ENCODE data around the gene GPX4. TPM values are rescaled to one million over a fixed set of nuclear protein-coding genes. Genes with fewer than 3 reads are reported as not detected.

GPX4 gene
- total RNA-seq, 4 donors from 2014 or later: 338 to 386 (median 375) TPM

DNA sequence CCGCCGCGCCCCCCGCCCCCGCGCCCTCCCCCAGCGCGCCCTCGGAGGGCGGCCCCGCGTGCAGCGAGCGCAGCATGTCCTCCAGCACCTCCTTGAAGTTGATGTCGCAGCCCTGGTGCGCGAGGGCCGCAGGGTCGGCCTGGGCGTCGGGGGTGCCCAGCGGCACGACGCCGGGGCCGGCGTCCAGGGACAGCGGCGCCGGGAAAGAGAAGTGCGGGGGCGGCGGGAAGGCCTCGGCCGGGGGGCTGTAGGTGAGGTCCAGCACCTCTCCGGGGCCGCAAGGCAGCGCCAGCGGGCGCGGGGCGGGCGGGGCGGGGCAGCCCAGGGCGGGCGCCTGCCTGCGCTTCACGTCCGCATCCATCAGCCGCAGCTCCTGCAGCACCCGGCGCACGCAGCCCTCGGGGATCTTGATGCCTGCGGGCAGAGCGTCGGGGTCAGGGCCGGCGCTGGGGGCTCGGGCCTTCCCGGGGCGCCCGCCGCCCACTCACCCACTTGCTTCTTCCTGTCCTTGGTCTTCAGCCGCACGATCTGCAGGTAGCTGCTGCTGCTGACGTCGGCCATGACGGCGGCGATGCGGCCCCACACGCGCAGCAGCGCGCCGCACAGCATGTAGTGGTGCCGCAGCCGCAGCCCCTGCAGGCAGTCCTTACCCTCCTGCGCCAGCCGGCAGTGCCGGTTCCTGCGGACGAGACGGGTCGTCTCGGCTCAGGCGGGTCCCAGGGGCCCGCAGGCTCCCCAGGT, 4.7 kb downstream of the GPX4 start:
- DNase-seq (ENCODE audit: extremely low spot score): no peak
- H3K27me3 ChIP-seq: no peaks in the 10 kb centered on the region
- TF ChIP-seq POLR2AphosphoS5 (IDR thresholded peaks at IDR 0.05): peak in 1 of 2 donors; percentile 9
- no peak for TF ChIP-seq POLR2A (IDR thresholded peaks at IDR 0.05; ENCODE audit: low read depth)
- peaks cover 35 to 60% (median 44%) of the 10 kb centered on the region in 4 donors for H3K4me1 ChIP-seq
- no peak overlapping the region for H3K4me3 ChIP-seq
- H3K36me3 ChIP-seq: peaks cover 36 to 76% (median 72%) of the 10 kb centered on the region in 4 donors
- no peak overlapping the region for H3K27ac ChIP-seq (replicated peaks in 1 of 4)
- H3K9me3 ChIP-seq: no peaks in the 10 kb centered on the region
- intact Hi-C loops (cut with DNase I): no loop called here
- WGBS: 91% methylated on average over 44 of the region's 89 CpGs

DNA sequence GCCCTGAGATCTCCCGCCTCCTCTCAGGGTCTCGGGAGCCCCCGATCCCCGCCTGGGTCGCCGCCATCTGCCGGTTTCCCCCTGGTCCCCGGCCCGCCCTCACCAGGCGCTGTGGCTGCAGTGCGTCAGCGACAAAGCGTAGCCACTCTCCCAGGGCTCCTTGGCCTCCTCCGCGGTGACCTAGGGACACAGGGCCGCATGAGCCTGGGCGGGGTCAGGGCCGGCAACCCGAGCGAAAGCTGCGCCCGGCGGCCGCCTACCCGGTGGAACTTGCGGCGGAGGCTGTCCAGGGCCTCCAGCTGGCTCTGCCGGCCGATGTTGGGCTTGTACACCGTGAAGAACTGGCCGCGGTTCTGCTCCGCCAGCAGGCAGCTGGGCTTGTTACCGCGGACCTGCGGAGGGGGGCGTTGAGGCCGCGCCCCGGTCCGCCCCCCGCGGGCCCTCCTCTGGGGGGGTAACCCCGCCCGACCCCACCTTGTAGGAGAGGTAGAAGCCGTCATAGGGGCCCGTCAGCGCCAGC, 5.3 kb downstream of the GPX4 start:
- intact Hi-C loops (cut with DNase I): no loop called here

DNA sequence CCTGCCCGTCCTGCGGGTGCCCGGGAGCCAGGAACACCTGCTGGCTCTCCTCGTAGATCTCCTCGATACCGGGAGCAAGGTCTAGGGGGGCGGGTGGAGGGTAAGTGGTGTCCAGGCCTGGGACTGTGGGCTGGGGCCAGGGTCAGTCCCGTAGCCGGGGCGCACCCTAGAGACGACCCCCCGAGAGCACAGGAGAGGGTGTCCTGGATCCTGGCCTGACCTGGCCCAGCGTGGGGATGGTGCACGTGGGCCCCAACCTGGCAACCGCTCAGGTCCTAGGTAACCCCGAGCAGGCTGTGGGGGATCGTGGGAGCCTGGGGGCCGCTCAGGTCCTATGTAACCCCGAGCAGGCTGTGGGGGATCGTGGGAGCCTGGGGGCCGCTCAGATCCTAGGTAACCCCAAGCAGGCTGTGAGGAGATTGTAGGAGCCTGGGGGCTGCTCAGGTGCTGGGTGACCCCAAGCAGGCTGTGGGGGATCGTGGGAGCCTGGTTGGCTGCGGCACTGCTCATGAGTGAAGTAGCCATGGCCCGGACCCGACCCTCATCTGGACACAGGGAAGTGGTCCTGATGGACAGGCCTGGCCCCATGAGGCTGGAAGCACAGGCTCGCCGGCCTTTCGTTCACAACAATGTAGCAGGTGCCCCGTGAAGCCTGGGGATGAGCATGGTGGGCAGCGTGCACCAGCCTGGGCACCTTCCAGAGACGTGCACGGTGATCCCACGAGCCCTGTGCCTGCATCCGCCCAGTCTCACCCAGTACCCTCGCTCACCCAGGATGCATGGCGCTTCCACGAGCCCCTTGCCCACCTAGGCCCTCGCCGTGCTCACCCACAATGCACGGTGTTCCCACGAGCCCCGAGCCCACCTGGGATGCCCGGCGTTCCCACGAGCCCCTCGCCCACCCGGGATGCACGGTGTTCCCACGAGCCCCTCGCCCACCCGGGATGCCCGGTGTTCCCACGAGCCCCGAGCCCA, 6.2 kb downstream of the GPX4 start:
- H3K36me3 ChIP-seq: peaks cover 39 to 90% (median 85%) of the 10 kb centered on the region in 4 donors
- H3K4me1 ChIP-seq: peaks cover 39 to 69% (median 52%) of the 10 kb centered on the region in 4 donors
- TF ChIP-seq POLR2AphosphoS5 (IDR thresholded peaks at IDR 0.05) (peak in 1 of 2 donors; percentile 2), EP300 (IDR thresholded peaks at IDR 0.05) (no peak)
- no peaks in the 10 kb centered on the region for H3K9me3 ChIP-seq
- H3K27me3 ChIP-seq: no peaks in the 10 kb centered on the region
- no peak for DNase-seq (ENCODE audit: extremely low spot score)
- WGBS: 91% methylated on average over 32 of the region's 54 CpGs
- intact Hi-C loops (cut with DNase I): loop anchor here (5.0 kb wide), 1 partner anchor 82 kb away; no protein-coding TSS in a partner anchor
- no peak overlapping the region for H3K4me3 ChIP-seq
- H3K27ac ChIP-seq (replicated peaks in 1 of 4): peak overlapping the region in 1 of 4 donors; percentile 14

More for the DNA sequence above, 5.3 kb downstream of the GPX4 start:
- Histone ChIP-seq H3K4me1 (peaks cover 40 to 65% (median 49%) of the 10 kb centered on the region in 4 donors), H3K4me3 (no peak overlapping the region), H3K27me3 (no peaks in the 10 kb centered on the region), H3K36me3 (peaks cover 36 to 81% (median 76%) of the 10 kb centered on the region in 4 donors), H3K9me3 (no peaks in the 10 kb centered on the region), H3K27ac (replicated peaks in 1 of 4) (no peak overlapping the region)
- no peak for TF ChIP-seq EP300 (IDR thresholded peaks at IDR 0.05)
- peak in 1 of 2 donors; percentile 7 for TF ChIP-seq POLR2AphosphoS5 (IDR thresholded peaks at IDR 0.05)
- WGBS: 91% methylated on average over 32 of the region's 48 CpGs
- no peak for DNase-seq (ENCODE audit: extremely low spot score)

DNA sequence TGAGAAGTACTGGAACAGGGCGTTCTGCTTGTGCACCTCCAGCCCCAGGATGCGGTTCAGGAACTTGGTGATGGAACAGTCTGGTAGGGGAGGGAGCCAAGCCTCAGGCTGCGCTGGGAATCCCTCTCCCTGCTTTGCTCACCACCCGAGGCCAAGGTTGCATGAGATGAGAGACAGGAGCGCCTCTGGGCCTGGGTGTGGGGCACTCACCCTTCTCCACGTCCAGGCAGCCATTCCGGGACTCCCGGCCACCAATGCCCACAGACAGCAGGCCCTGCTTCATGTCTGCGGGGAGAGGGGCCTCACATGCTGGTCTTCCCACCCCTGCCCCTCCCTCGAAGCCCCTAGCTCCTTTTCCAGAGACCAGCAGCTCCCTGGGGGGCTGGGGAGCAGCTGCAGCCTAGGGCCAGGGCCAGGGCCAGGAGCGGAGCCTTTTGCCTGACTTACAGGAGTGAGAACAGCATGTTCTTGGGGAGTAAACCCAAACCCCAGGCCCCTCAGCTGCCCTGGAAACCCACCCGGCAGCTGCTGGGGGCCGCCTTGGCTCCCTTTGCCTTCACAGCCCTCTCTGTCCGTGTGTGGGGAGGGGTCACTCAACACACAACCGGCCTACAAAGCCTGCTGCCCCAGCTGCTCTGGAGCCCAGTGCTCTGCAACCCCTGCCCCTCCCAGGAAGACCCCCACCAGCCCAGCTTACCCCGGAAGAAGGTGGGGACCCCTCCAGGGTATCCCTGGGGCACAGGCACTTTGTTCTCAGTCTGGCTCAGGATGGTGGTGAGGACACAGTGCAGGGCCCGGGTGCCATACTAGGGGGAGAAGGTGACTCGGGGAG, 7.2 kb downstream of the GPX4 start:
- Histone ChIP-seq H3K4me1 (peaks cover 28 to 59% (median 41%) of the 10 kb centered on the region in 4 donors), H3K27me3 (no peaks in the 10 kb centered on the region), H3K9me3 (no peaks in the 10 kb centered on the region), H3K4me3 (no peak overlapping the region), H3K36me3 (peaks cover 41 to 97% (median 91%) of the 10 kb centered on the region in 4 donors), H3K27ac (replicated peaks in 1 of 4) (peak overlapping the region; percentile 76 to 83 (median 77))
- no peak for DNase-seq (ENCODE audit: extremely low spot score)
- TF ChIP-seq POLR2AphosphoS5 (IDR thresholded peaks at IDR 0.05): no peak
- no peak for TF ChIP-seq POLR2A (IDR thresholded peaks at IDR 0.05; ENCODE audit: low read depth)
- no peak for TF ChIP-seq EP300 (IDR thresholded peaks at IDR 0.05)
- TF ChIP-seq, protein P1, sequence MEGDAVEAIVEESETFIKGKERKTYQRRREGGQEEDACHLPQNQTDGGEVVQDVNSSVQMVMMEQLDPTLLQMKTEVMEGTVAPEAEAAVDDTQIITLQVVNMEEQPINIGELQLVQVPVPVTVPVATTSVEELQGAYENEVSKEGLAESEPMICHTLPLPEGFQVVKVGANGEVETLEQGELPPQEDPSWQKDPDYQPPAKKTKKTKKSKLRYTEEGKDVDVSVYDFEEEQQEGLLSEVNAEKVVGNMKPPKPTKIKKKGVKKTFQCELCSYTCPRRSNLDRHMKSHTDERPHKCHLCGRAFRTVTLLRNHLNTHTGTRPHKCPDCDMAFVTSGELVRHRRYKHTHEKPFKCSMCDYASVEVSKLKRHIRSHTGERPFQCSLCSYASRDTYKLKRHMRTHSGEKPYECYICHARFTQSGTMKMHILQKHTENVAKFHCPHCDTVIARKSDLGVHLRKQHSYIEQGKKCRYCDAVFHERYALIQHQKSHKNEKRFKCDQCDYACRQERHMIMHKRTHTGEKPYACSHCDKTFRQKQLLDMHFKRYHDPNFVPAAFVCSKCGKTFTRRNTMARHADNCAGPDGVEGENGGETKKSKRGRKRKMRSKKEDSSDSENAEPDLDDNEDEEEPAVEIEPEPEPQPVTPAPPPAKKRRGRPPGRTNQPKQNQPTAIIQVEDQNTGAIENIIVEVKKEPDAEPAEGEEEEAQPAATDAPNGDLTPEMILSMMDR (IDR thresholded peaks at IDR 0.05): no peak
- WGBS: 83% methylated on average over 12 of the region's 18 CpGs
- intact Hi-C loops (cut with DNase I): loop anchor here (5.0 kb wide), 1 partner anchor 81 kb away; no protein-coding TSS in a partner anchor

DNA sequence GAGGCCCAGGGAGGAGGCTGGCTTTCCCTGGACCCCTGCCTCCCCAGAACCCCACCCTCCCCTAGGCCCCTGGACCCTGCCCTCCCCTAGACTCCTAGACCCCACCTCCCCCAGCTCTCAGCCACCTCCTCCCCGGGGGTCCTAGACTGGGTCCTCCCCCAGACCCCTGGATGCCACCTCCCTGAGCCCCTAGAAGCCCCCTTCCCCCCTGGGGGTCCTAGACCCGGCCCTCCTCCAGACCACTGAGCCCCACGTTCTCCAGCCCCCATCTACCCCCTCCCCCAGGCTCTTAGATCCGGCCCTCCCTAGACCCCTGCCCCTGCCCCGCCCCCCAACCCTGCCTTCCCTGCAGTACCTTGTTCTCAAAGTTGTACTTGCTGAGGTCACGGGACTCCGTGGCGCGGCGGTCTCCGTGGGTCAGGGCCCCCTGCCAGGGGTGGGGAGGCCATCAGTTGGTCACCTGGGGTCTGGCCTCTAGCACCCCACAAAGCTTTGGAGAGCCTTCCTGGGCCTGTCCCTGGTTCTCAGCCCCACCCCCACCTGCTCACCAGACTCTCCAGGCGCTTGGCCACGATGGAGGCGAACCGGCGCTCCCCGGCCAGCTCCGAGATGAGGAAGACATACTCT, 8.0 kb downstream of the GPX4 start:
- 70% methylated on average over 9 of the region's 18 CpGs for WGBS
- Histone ChIP-seq H3K4me3 (no peak overlapping the region), H3K4me1 (peaks cover 23 to 52% (median 36%) of the 10 kb centered on the region in 4 donors), H3K36me3 (peaks cover 44 to 97% (median 91%) of the 10 kb centered on the region in 4 donors), H3K27me3 (no peaks in the 10 kb centered on the region), H3K27ac (replicated peaks in 1 of 4) (peak overlapping the region; percentile 76 to 83 (median 77)), H3K9me3 (no peaks in the 10 kb centered on the region)
- DNase-seq (ENCODE audit: extremely low spot score): no peak
- intact Hi-C loops (cut with DNase I): loop anchor here (5.0 kb wide), 1 partner anchor 81 kb away; no protein-coding TSS in a partner anchor
- no peak for TF ChIP-seq POLR2AphosphoS5 (IDR thresholded peaks at IDR 0.05)
- no peak for TF ChIP-seq EP300 (IDR thresholded peaks at IDR 0.05)
- no peak for TF ChIP-seq POLR2A (IDR thresholded peaks at IDR 0.05; ENCODE audit: low read depth)
- TF ChIP-seq, protein P1 (IDR thresholded peaks at IDR 0.05): no peak
